Testis (tissue), 2 donors: ENCODE measurements around the gene ARL9.

Experiments used
- CTCF ChIP-seq, 3 experiments: fragments of 450-650 bp in 2 of 3; fragments of 200-600 bp in 1 of 3; sonication (generic) in 1 of 3; IDR thresholded peaks; one replicate each; pipeline ENCODE4 v1.5.1; 2016 to 2019; ENCODE audit warnings: antibody characterized with exemption in 3 of 3, mild to moderate bottlenecking in 2 of 3, moderate library complexity in 1 of 3
- POLR2A ChIP-seq: fragments of 450-650 bp; IDR thresholded peaks from one replicate; pipeline ENCODE4 v1.6.1; 2017; ENCODE audit warnings: antibody characterized with exemption, mild to moderate bottlenecking, moderate library complexity

DNA sequence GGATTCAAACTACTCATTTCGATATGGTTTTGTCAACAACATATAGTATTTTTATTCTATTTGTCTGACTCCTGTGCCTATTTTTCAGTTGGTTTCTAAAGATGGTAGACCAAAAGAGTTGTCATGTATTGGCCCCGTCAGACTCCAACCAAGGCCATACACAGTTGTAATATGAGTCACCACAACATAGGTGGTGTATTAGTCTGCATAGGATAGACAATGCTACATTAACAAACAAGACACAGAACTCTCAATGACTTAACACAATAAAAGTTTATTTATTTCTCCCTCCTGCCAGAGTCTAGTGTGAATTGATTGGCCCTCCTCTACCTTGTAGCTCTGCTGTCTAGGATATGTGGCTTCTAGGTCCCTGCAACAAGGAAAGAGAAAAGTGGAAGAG lies 45.9 kb downstream of the ARL9 start:
- TF ChIP-seq CTCF (IDR thresholded peaks at IDR 0.05) (no peak), POLR2A (no peak)
